IPS-NIHi7 (cell line): ENCODE data around the gene CCDC192.
A peak's percentile ranks its signal among the peaks of the same experiment; 100 is the strongest.

ENCODE experiments used
- DNase-seq: peaks from one replicate; pipeline ENCODE4 v3.0.0; 2012; ENCODE audit warnings: mixed read lengths; ENCODE audit errors: extremely low spot score

Gene CCDC192

GRCh38 chr5:127810017-127810416 is 106.8 kb downstream of the CCDC192 start:
- DNase-seq, result no peak

- no peak for DNase-seq
Measured at GRCh38 chr5:127810707-127811490, 107.7 kb downstream of the CCDC192 start.

GRCh38 chr5:127812570-127812969 is 109.4 kb downstream of the CCDC192 start:
- no peak for DNase-seq

- DNase-seq, result no peak
Measured at GRCh38 chr5:127813633-127814587, 110.7 kb downstream of the CCDC192 start.

GRCh38 chr5:127814588-127814973 is 111.4 kb downstream of the CCDC192 start:
- no peak for DNase-seq

GRCh38 chr5:127820910-127821553 is 117.8 kb downstream of the CCDC192 start:
- DNase-seq, result no peak

- DNase-seq, result no peak
Measured at GRCh38 chr5:127821896-127822295, 118.7 kb downstream of the CCDC192 start.

- DNase-seq, result no peak
Measured at GRCh38 chr5:127824126-127824525, 120.9 kb downstream of the CCDC192 start.

GRCh38 chr5:127826011-127826410 is 122.8 kb downstream of the CCDC192 start:
- no peak for DNase-seq

GRCh38 chr5:127827451-127827850 is 124.3 kb downstream of the CCDC192 start:
- DNase-seq, result no peak

GRCh38 chr5:127830157-127830556 is 127.0 kb downstream of the CCDC192 start:
- no peak for DNase-seq

GRCh38 chr5:127830829-127831598 is 127.8 kb downstream of the CCDC192 start:
- no peak for DNase-seq

GRCh38 chr5:127832067-127832466 is 128.9 kb downstream of the CCDC192 start:
- no peak for DNase-seq

GRCh38 chr5:127834094-127834531 is 130.9 kb downstream of the CCDC192 start:
- no peak for DNase-seq

- DNase-seq, result no peak
Measured at GRCh38 chr5:127834554-127834953, 131.4 kb downstream of the CCDC192 start.

- DNase-seq, result peak; percentile 42
Measured at GRCh38 chr5:127838661-127839060, 135.5 kb downstream of the CCDC192 start.

GRCh38 chr5:127839072-127839471 is 135.9 kb downstream of the CCDC192 start:
- DNase-seq, result no peak

- no peak for DNase-seq
Measured at GRCh38 chr5:127839496-127840197, 136.5 kb downstream of the CCDC192 start.

GRCh38 chr5:127840198-127840524 is 137.0 kb downstream of the CCDC192 start:
- no peak for DNase-seq

GRCh38 chr5:127840809-127841208 is 137.6 kb downstream of the CCDC192 start:
- no peak for DNase-seq

GRCh38 chr5:127844581-127845021 is 141.4 kb downstream of the CCDC192 start:
- no peak for DNase-seq
